ENCODE measurements around the gene CDC27.
"Not testable (repeated sequence)": the region's sequence is repeated elsewhere in the genome, so short reads cannot be mapped to it uniquely, and the experiment has no call there.

- TF ChIP-seq CTCF (IDR thresholded peaks at IDR 0.05; ENCODE audit: poor library complexity, severe bottlenecking); TAF1 (IDR thresholded peaks at IDR 0.05; ENCODE audit: low read depth): not testable (repeated sequence)
Measured at GRCh38 chr17:47070266-47070665, 118.8 kb downstream of the CDC27 start.

Data from neural cell (in vitro differentiated cells).